Small intestine (tissue), 7 donors: ENCODE data around the gene KCNH1. TPM values are rescaled to one million over a fixed set of nuclear protein-coding genes. Genes with fewer than 3 reads are reported as not detected.

Source experiments
- DNase-seq, 2 donors: peaks; one replicate each; pipeline versions ENCODE4 v3.0.0 to v3.0.0-alpha.2; 2013
- FAIRE-seq: peaks from 2 replicates; lab custom pipeline; 2012; peaks lifted over from hg19 to GRCh38; lab: Jason Lieb, UNC
- H3K27ac ChIP-seq, 3 donors: one replicate each; pipeline ENCODE4 v1.5.1; 2013; ENCODE audit warnings: low read length in 2 of 3, mild to moderate bottlenecking in 2 of 3, control low read depth in 1 of 3, inconsistent platforms in 1 of 3, low read depth in 1 of 3, moderate library complexity in 1 of 3
- H3K27me3 ChIP-seq, 3 donors: one replicate each; pipeline ENCODE4 v1.6.1; 2013; ENCODE audit warnings: low read length in 3 of 3, inconsistent platforms in 1 of 3; ENCODE audit not compliant: control insufficient read depth in 3 of 3, insufficient read depth in 3 of 3
- H3K36me3 ChIP-seq, 3 donors: one replicate each; pipeline ENCODE4 v1.6.1; 2013; ENCODE audit warnings: low read length in 3 of 3, inconsistent platforms in 1 of 3, low read depth in 1 of 3, mild to moderate bottlenecking in 1 of 3, moderate library complexity in 1 of 3; ENCODE audit not compliant: control insufficient read depth in 3 of 3, insufficient read depth in 2 of 3
- H3K4me1 ChIP-seq, 3 donors: one replicate each; pipeline ENCODE4 v1.6.1; 2013; ENCODE audit warnings: low read length in 2 of 3, inconsistent platforms in 1 of 3, low read depth in 1 of 3, mild to moderate bottlenecking in 1 of 3, moderate library complexity in 1 of 3; ENCODE audit not compliant: control insufficient read depth in 3 of 3, insufficient read depth in 2 of 3
- H3K4me3 ChIP-seq, 3 donors: one replicate each; pipeline ENCODE4 v1.5.1; 2013; ENCODE audit warnings: low read length in 3 of 3, control low read depth in 1 of 3, inconsistent platforms in 1 of 3, low read depth in 1 of 3, mild to moderate bottlenecking in 1 of 3, moderate library complexity in 1 of 3
- H3K9me3 ChIP-seq, 2 donors: one replicate each; pipeline ENCODE4 v1.6.1; 2013; ENCODE audit warnings: low read depth in 1 of 2, low read length in 1 of 2; ENCODE audit not compliant: control insufficient read depth in 2 of 2, insufficient read depth in 1 of 2
- WGBS, 3 donors: extraction: QIAGEN DNeasy Blood & Tissue Kit; methylation state at CpG; one replicate each; pipeline ENCODE4 v1.1.7; 2013; 5-methylcytosine and 5-hydroxymethylcytosine counted together
- polyA plus RNA-seq, 4 donors: library from polyadenylated mRNA; stranded (reverse) in 3 of 4; unstranded in 1 of 4; fragments of 200-250 nt in 3 of 4; fragments of 120-200 nt in 1 of 4; gene quantifications; one replicate each; pipeline versions ENCODE4 v1.2.1 to v1.2.3, GENCODE V29; 2013
- donor health status: healthy with polysubstance abuse.
- donor health status: control.
- donor health status: control.
- donor health status: Bipolar disorder and iron deficiency.
- donor health status: healthy.

KCNH1 gene
- polyA plus RNA-seq, 4 donors: 0.13 to 0.42 TPM; not detected in 2

GRCh38 chr1:210681158-210681557, 452.8 kb downstream of the KCNH1 start:
- no peak for DNase-seq
- Histone ChIP-seq H3K4me3 (no peak overlapping the region), H3K9me3 (no peaks in the 10 kb centered on the region), H3K36me3 (no peaks in the 10 kb centered on the region), H3K4me1 (no peaks in the 10 kb centered on the region), H3K27ac (no peak overlapping the region), H3K27me3 (no peaks in the 10 kb centered on the region)
- no peak for FAIRE-seq
- 83 to 97% (median 93%) methylated on average over 7 of the region's 7 CpGs for WGBS, 3 donors

DNA sequence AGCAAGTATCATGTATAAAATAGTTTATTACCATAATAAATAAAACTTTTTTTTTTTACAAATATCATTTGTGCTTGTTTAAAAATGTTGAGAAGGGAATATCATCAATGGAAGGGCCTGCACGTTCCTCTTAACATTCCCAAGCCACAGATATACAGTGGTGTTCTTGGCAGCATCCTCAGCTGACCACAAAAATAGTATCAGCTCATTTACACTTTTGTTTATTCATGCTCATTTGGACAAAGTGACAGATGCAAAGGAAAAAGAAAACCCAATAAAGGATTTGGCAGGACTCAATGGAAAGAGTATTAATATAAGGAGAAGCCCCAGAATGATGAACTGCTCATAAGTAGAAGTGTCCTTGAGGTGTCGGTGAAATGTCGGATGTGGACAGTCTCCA, 455.6 kb downstream of the KCNH1 start:
- no peak for FAIRE-seq

GRCh38 chr1:210677533-210677932, 456.4 kb downstream of the KCNH1 start:
- H3K4me1 ChIP-seq: no peaks in the 10 kb centered on the region
- FAIRE-seq (no peak), DNase-seq (no peak)
- 58 to 78% (median 67%) methylated on average over 4 of the region's 4 CpGs for WGBS, 3 donors
- H3K27ac ChIP-seq: no peak overlapping the region
- peaks cover 0 to 3% (median 0%) of the 10 kb centered on the region in 3 donors for H3K36me3 ChIP-seq
- no peaks in the 10 kb centered on the region for H3K27me3 ChIP-seq
- H3K4me3 ChIP-seq: no peak overlapping the region
- no peaks in the 10 kb centered on the region for H3K9me3 ChIP-seq

More for the DNA sequence above, 455.6 kb downstream of the KCNH1 start:
- WGBS, 3 donors: 71 to 88% (median 88%) methylated on average over 3 of the region's 3 CpGs
- no peak overlapping the region for H3K4me3 ChIP-seq
- H3K4me1 ChIP-seq: no peaks in the 10 kb centered on the region
- no peaks in the 10 kb centered on the region for H3K27me3 ChIP-seq
- DNase-seq: no peak
- no peak overlapping the region for H3K27ac ChIP-seq
- H3K36me3 ChIP-seq: peaks cover 0 to 3% (median 0%) of the 10 kb centered on the region in 3 donors
- H3K9me3 ChIP-seq: no peaks in the 10 kb centered on the region

DNA sequence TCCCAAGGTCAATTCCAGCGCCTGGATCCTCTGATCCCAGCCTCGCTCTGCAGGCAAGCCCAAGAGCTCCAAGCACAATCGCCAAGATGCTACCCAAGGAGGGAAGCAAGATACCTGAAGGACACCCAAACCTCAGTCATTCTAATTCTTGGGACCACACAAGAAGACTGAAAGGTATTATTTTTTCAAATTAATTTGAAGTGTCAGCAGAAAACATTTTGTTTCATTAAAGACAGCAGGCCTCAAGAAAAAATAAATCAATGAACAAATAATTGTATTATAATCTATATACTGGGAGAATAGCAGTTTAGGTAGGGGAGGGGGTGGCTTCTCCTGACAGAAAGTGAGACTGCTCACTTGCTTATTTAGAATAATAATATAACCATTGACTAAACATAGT, 457.4 kb downstream of the KCNH1 start:
- Histone ChIP-seq H3K4me1 (no peaks in the 10 kb centered on the region), H3K9me3 (no peaks in the 10 kb centered on the region), H3K4me3 (no peak overlapping the region), H3K27ac (no peak overlapping the region), H3K27me3 (no peaks in the 10 kb centered on the region), H3K36me3 (peaks cover 0 to 3% (median 0%) of the 10 kb centered on the region in 3 donors)
- no peak for FAIRE-seq
- no peak for DNase-seq
- 90 to 95% (median 95%) methylated on average over 3 of the region's 3 CpGs for WGBS, 3 donors

DNA sequence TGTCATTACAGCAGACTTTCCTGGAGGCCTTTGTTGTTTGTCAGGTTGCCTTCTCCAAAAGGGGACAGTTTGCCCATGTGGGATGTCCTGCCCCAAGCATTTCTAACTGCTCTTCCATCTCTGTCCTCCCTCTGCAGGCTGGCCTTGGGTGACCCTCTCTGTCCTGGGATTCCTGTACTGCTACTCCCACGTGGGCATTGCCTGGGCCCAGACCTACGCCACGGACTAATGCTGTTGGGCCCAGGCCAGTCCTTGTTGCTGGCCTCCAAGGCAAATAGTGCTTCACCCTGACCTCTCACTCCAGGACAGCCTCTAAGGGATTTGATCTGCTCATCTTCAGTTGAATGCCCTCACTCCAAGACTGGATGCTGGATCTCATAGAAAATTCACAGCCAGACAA, 459.8 kb downstream of the KCNH1 start:
- no peak for DNase-seq
- H3K27ac ChIP-seq: no peak overlapping the region
- H3K4me3 ChIP-seq: no peak overlapping the region
- 82 to 92% (median 91%) methylated on average over 3 of the region's 3 CpGs for WGBS, 3 donors
- no peaks in the 10 kb centered on the region for H3K9me3 ChIP-seq
- no peaks in the 10 kb centered on the region for H3K27me3 ChIP-seq
- peaks cover 0 to 3% (median 0%) of the 10 kb centered on the region in 3 donors for H3K36me3 ChIP-seq
- FAIRE-seq: no peak
- H3K4me1 ChIP-seq: no peaks in the 10 kb centered on the region

- FAIRE-seq (no peak), DNase-seq (no peak)
- peaks cover 0 to 2% (median 0%) of the 10 kb centered on the region in 3 donors for H3K36me3 ChIP-seq
- H3K4me3 ChIP-seq: no peak overlapping the region
- no peaks in the 10 kb centered on the region for H3K27me3 ChIP-seq
- no peak overlapping the region for H3K27ac ChIP-seq
- H3K9me3 ChIP-seq: no peaks in the 10 kb centered on the region
- no peaks in the 10 kb centered on the region for H3K4me1 ChIP-seq
Observed at GRCh38 chr1:210669951-210670350, 464.0 kb downstream of the KCNH1 start.

DNA sequence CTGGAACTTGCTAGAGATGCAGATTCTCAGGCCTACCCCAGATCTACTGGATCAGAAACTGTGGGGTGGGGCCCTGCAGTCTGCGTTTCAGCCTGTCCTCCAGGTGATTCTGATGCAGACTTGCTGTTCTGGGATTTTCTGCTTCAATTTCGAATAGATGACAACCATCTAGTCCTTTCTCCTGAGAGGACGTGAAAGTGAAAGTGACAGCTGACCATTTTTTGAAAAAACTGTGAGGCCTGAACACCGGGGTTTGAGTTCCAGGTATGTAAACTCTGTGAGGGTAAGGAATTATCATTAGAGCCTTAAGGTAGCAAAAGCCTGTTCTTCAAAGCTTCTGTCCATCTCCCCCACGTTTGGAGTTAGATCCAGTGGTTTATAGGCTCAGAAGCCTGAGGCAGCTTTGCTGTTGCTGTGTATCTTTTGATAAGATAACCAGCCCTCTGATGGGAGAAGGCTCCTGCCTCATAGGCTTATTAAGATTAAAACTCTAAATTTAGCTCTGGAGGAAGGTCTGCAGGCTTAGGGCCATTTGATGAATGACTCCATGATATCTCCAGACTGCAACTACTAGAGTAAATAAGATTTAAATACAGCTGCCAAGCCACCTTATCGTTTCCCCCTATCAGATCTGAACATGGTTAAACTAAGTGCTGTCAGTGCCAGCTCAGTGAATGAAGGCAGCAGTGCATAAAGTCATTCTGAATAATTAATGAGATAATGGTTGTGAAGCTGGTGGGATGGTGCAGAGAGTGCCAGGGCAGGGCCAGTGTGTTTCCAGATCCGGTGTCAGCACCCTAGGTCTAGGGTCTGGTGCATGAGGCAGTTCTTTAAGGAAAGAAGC, 470.0 kb downstream of the KCNH1 start:
- no peaks in the 10 kb centered on the region for H3K27me3 ChIP-seq
- H3K27ac ChIP-seq: no peak overlapping the region
- H3K9me3 ChIP-seq: no peaks in the 10 kb centered on the region
- H3K4me3 ChIP-seq: no peak overlapping the region
- H3K36me3 ChIP-seq: no peaks in the 10 kb centered on the region
- WGBS, 3 donors: 10 to 40% (median 22%) methylated on average over 7 of the region's 7 CpGs
- FAIRE-seq (no peak), DNase-seq (no peak)
- peaks cover 0 to 5% (median 0%) of the 10 kb centered on the region in 3 donors for H3K4me1 ChIP-seq

DNA sequence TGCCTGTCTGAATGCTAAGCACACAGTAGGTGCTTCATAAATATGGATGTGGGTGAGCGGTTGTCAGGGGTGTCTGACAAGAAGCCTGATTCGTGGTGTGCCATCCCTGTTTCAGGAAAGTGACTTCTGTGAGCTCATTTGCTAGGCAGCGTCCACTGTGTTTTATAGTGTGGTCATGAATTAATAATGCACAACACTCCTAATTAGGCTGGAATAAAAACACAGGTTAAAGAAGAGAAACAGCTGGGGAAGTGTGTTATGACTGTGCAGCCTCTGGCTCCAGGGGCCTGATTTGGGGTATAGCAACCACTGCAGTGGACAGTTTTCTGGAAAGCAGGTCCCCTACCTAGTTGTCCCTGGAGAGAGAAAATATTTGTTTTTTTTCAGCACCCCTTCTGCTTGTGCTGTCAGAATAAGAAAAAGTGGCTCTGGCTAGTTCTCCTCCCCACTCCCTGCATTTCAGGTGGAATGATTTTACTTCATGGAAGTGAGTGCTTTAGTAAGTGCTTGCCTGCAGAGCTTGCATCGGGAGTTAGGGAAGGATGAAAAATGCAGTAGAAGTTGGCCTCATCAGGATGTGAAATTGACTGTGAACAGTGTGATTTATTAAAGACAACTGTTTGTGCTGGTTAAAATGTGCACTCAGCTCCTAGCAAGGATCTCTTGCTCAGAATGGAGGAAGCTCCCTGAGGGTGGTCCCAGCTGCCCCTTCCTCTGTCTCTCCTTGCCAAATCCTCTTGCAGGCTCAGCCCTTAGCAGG, 471.5 kb downstream of the KCNH1 start:
- Histone ChIP-seq H3K27me3 (no peaks in the 10 kb centered on the region), H3K4me1 (peaks cover 0 to 5% (median 0%) of the 10 kb centered on the region in 3 donors), H3K27ac (no peak overlapping the region), H3K4me3 (no peak overlapping the region), H3K9me3 (no peaks in the 10 kb centered on the region), H3K36me3 (no peaks in the 10 kb centered on the region)
- no peak for DNase-seq
- WGBS, 3 donors: 84 to 92% (median 86%) methylated on average over 4 of the region's 4 CpGs
- no peak for FAIRE-seq
